Measurements from ENCODE around the gene SARM1.
"Not testable (repeated sequence)": the region's sequence is repeated elsewhere in the genome, so short reads cannot be mapped to it uniquely, and the experiment has no call there.

Gene SARM1

DNA sequence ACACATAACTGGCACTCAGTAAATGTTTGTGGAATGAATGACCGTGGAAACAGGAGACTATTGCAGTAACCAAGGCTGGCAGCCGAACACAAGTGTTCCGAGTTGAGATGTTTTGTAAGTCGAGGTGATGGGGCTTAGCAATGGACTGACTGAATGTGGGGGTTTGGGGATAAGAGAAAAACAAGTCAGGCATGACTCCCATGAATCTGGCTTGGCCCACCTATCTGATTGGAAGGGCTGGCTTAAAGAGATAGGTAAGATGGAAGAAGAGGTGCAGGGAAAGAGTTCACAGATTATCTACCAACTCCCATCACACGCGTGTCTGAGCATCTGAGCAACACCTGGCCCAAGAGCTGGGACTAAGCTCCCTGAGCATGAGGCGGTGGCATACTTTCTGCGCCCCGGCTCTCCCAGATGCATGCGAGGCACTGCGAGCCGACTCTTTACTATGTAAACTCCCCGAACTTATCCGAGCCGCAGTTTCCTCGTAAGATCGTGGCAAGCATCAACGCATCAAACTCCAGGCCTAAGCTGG lies 36.8 kb upstream of the SARM1 start:
- Histone ChIP-seq H3K27ac (peak overlapping the region; percentile 63), H2AFZ (ENCODE audit: low read depth) (peak overlapping the region; percentile 77), H3K9ac (peak overlapping the region; percentile 74), H3K4me3 (IDR thresholded peaks at IDR 0.05; ENCODE audit: insufficient read depth, low read depth, low read length) (no peak overlapping the region), H4K20me1 (ENCODE audit: insufficient read depth) (no peaks in the 10 kb centered on the region), H3K4me2 (peak overlapping the region; percentile 91), H3K79me2 (ENCODE audit: insufficient read depth, low read depth) (no peaks in the 10 kb centered on the region; the same call in 1 of the 2 replicates), H3K4me1 (ENCODE audit: low read depth, poor library complexity, severe bottlenecking) (peaks cover 15% of the 10 kb centered on the region), H3K36me3 (ENCODE audit: insufficient read depth) (no peaks in the 10 kb centered on the region), H3K27me3 (ENCODE audit: insufficient read depth, low read depth) (no peaks in the 10 kb centered on the region)
- TF ChIP-seq, protein P1, sequence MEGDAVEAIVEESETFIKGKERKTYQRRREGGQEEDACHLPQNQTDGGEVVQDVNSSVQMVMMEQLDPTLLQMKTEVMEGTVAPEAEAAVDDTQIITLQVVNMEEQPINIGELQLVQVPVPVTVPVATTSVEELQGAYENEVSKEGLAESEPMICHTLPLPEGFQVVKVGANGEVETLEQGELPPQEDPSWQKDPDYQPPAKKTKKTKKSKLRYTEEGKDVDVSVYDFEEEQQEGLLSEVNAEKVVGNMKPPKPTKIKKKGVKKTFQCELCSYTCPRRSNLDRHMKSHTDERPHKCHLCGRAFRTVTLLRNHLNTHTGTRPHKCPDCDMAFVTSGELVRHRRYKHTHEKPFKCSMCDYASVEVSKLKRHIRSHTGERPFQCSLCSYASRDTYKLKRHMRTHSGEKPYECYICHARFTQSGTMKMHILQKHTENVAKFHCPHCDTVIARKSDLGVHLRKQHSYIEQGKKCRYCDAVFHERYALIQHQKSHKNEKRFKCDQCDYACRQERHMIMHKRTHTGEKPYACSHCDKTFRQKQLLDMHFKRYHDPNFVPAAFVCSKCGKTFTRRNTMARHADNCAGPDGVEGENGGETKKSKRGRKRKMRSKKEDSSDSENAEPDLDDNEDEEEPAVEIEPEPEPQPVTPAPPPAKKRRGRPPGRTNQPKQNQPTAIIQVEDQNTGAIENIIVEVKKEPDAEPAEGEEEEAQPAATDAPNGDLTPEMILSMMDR (conservative IDR thresholded peaks at IDR 0.05; ENCODE audit: low read depth, low read length), result no peak

DNA sequence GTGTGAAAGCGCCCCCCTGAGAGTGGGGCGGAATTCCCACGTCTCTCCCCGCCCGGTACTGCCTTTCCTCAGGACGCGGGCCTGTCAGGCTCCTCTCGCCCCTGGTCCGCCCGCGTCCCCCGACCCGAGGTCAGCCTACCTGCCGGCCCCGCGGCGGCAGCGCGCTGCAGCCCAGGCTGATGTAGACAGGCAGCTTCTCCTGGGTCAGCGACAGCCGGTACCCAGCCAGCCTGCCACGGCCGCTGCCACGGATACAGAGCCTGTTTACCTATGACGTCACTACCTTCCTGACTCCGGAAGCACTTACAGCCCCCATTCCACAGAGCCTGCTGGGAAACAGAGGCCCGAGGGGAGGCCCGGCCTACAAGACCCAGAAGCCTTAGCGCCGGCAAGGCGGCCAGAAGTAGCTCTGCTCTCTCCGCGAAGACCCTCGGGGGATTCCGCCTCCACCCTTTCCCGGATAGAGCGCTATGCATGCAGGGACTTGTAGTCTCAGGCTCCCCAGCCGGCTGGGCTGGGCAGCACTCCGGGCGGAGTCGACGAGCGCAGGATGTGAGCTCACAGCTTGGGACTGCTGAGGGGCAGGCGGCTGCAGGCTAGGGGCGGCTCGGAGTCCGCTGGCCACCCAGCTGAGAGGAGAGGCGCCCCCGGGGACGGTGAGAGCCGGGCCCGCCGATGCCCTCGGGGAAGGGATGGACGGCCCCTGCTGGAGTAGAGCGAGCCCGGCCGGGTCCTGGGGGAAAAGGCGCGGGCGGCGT lies 36.1 kb upstream of the SARM1 start, which contains the start of the genes IFT20 and TNFAIP1:
IFT20 (minus strand) TSS at position 272 of the 758 bp plus-strand sequence. CDS start 3,487 bp downstream, outside the sequence.
TNFAIP1 (plus strand) TSS at position 561 of the 758 bp plus-strand sequence. CDS start 3,761 bp downstream, outside the sequence.
- peak within 1 kb of the TSS; percentile 77 for H2AFZ ChIP-seq (ENCODE audit: low read depth)
- H3K4me1 ChIP-seq (ENCODE audit: low read depth, poor library complexity, severe bottlenecking), result peaks cover 15% of the 10 kb centered on the region
- peak within 1 kb of the TSS; percentile 74 for H3K9ac ChIP-seq
- no peaks in the 10 kb centered on the region; the same call in 1 of the 2 replicates for H3K79me2 ChIP-seq (ENCODE audit: insufficient read depth, low read depth)
- H3K36me3 ChIP-seq (ENCODE audit: insufficient read depth), result no peaks in the 10 kb centered on the region
- no peaks in the 10 kb centered on the region for H4K20me1 ChIP-seq (ENCODE audit: insufficient read depth)
- peak within 1 kb of the TSS; percentile 63 for H3K27ac ChIP-seq
- H3K4me3 ChIP-seq (IDR thresholded peaks at IDR 0.05; ENCODE audit: insufficient read depth, low read depth, low read length), result no peak within 1 kb of the TSS
- H3K27me3 ChIP-seq (ENCODE audit: insufficient read depth, low read depth), result no peaks in the 10 kb centered on the region
- peak within 1 kb of the TSS; percentile 91 for H3K4me2 ChIP-seq
- TF ChIP-seq, protein P1 (conservative IDR thresholded peaks at IDR 0.05; ENCODE audit: low read depth, low read length), result no peak

DNA sequence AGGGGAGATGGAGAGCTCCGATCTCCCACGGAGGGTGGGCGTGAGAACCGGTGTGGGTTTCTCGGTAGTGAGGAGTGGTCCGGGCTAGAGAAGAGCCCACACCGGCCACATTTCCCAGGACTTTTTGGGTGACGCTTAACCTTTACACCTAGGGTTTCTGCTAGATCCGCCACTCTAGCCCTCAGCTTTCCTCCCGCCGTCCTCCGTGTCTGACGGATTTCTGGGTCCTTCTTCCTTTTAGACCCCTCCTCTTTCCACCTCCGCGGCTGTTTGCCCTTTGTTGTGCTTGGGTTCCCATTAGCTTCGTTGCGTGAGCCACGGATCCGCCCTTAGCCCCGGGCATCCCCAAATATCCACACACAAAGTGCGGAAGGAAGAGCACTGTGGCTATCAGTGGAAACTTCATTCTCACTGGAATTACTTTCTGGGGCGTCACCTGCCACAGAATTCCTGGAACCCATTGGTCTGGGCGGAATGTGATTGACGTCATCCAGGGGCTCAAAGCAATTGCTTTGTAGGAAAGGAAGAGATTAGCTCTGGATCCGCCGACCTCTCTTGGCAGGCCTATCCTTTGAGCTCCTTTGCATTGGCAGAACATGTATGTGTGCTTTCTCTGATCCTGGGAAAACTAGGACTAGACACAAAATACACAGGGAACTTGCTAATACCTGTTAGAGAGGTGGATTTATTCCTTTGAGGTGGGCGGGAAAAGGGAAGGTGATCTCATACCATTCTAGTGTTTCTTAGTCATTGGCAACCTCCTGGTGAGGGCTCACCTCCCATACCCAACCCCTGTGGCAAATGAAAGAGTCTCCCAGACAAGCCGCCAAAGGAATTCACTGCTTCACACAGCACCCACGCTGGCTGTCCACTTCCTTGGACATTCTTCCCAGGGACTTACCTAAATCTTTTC lies 35.3 kb upstream of the SARM1 start:
- H3K79me2 ChIP-seq (ENCODE audit: insufficient read depth, low read depth), result no peaks in the 10 kb centered on the region; the same call in 1 of the 2 replicates
- peak overlapping the region; percentile 85 for H3K4me2 ChIP-seq
- H3K4me3 ChIP-seq (IDR thresholded peaks at IDR 0.05; ENCODE audit: insufficient read depth, low read depth, low read length), result no peak overlapping the region
- peaks cover 15% of the 10 kb centered on the region for H3K4me1 ChIP-seq (ENCODE audit: low read depth, poor library complexity, severe bottlenecking)
- TF ChIP-seq, protein P1 (conservative IDR thresholded peaks at IDR 0.05; ENCODE audit: low read depth, low read length), result no peak
- H3K27me3 ChIP-seq (ENCODE audit: insufficient read depth, low read depth), result no peaks in the 10 kb centered on the region
- no peaks in the 10 kb centered on the region for H4K20me1 ChIP-seq (ENCODE audit: insufficient read depth)
- H3K27ac ChIP-seq, result no peak overlapping the region
- H3K36me3 ChIP-seq (ENCODE audit: insufficient read depth), result no peaks in the 10 kb centered on the region
- peak overlapping the region; percentile 74; the same call in 1 of the 2 replicates for H3K9ac ChIP-seq
- H2AFZ ChIP-seq (ENCODE audit: low read depth), result peak overlapping the region; percentile 74

DNA sequence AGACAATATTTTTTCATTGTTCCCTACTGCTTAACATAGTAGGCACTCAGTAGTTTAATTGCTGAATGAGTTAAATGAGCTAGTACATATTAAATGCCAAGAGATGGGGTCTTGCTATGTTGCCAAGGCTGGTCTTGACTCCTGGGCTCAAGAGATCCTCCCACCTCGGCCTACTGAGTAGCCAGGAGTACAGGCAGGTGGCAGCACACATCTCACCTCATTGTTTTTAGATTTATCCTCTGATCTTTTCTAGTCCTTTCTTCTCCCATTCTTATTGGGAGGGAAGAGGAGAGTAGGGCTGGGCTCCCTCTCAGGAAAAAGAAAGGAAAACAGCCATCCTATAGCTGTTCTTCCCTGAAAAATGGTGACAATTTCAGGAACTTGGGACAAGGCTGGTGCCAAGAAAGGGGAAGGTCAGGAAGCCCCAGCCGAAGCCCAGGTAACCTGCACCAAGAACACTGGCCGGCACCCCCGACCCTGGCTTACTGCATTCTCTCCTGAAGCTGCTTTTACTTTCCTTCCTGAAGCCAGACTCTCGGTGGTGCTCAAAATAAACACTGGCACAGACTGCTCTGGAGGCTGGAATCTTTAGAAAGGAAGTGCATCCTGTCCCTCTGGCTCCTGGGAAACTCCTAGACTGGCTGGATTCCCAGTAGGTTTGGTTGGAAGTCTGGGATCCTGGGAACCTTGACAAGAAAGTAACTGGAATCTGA lies 33.3 kb upstream of the SARM1 start:
- TF ChIP-seq, protein P1 (conservative IDR thresholded peaks at IDR 0.05; ENCODE audit: low read depth, low read length), result no peak
- no peaks in the 10 kb centered on the region for H3K27me3 ChIP-seq (ENCODE audit: insufficient read depth, low read depth)
- H3K36me3 ChIP-seq (ENCODE audit: insufficient read depth), result no peaks in the 10 kb centered on the region
- H4K20me1 ChIP-seq (ENCODE audit: insufficient read depth), result no peaks in the 10 kb centered on the region
- no peak overlapping the region for H3K4me2 ChIP-seq
- H3K9ac ChIP-seq, result no peak overlapping the region
- H3K79me2 ChIP-seq (ENCODE audit: insufficient read depth, low read depth), result no peaks in the 10 kb centered on the region; the same call in 1 of the 2 replicates
- no peak overlapping the region for H2AFZ ChIP-seq (ENCODE audit: low read depth)
- H3K4me3 ChIP-seq (IDR thresholded peaks at IDR 0.05; ENCODE audit: insufficient read depth, low read depth, low read length), result no peak overlapping the region
- H3K4me1 ChIP-seq (ENCODE audit: low read depth, poor library complexity, severe bottlenecking), result peaks cover 15% of the 10 kb centered on the region
- H3K27ac ChIP-seq, result no peak overlapping the region

DNA sequence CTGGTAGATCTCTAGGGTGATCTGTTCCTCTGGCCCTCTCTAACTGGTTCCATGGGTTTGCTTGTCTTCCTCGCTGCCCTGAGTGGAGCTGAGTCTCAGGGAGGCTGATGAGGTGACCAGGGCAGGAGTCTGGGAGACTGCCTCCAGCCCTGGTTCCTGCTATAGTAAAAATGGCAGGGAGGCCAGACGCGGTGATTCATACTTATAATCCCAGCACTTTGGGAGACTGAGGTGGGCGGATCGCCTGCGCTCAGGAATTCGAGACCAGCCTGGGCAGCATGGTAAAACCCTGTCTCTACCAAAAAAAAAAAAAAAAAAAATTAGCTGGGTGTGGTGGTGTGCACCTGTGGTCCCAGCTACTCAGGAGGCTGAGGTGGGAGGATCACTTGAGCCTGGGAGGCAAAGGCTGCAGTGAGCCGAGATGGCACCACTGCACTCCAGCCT lies 32.7 kb upstream of the SARM1 start:
- H3K27ac ChIP-seq; H3K9ac ChIP-seq; H4K20me1 ChIP-seq (ENCODE audit: insufficient read depth); H2AFZ ChIP-seq (ENCODE audit: low read depth); H3K36me3 ChIP-seq (ENCODE audit: insufficient read depth); H3K27me3 ChIP-seq (ENCODE audit: insufficient read depth, low read depth); H3K79me2 ChIP-seq (ENCODE audit: insufficient read depth, low read depth); H3K4me3 ChIP-seq (IDR thresholded peaks at IDR 0.05; ENCODE audit: insufficient read depth, low read depth, low read length); H3K4me2 ChIP-seq: not testable (repeated sequence)
- H3K4me1 ChIP-seq (ENCODE audit: low read depth, poor library complexity, severe bottlenecking), result peaks cover 15% of the 10 kb centered on the region
